K562 (cell line): Measurements from ENCODE around the gene SRSF1. TPM values are rescaled to one million over a fixed set of nuclear protein-coding genes. Genes with fewer than 3 reads are reported as not detected.

Source experiments
- BMI1 ChIP-seq: fragments of 150-350 bp; IDR thresholded peaks from 2 replicates; pipeline ENCODE4 v1.6.1; 2014; ENCODE audit warnings: low read length
- CCNT2 ChIP-seq: IDR thresholded peaks from 2 replicates; pipeline ENCODE4 v1.6.1; 2011; ENCODE audit warnings: borderline replicate concordance, low read depth, mild to moderate bottlenecking, moderate library complexity, mixed read lengths, low read length; ENCODE audit not compliant: insufficient read length; ENCODE audit errors: extremely low read depth
- CHD1 ChIP-seq: fragments of 200-600 bp; sonication (generic); IDR thresholded peaks from one replicate; pipeline ENCODE4 v1.6.1; 2012; ENCODE audit warnings: mild to moderate bottlenecking, moderate library complexity, low read length, inconsistent platforms
- FOXK2 ChIP-seq, 2 experiments: fragments of 450-650 bp; IDR thresholded peaks in 1 of 2; conservative IDR thresholded peaks in 1 of 2; 2 replicates each; pipeline ENCODE4 v1.6.1; 2016; ENCODE audit warnings: low read depth in 2 of 2, mild to moderate bottlenecking in 1 of 2
- HNRNPUL1 ChIP-seq: fragments of 200-400 bp; formaldehyde crosslinking; IDR thresholded peaks from 2 replicates; pipeline ENCODE4 v1.6.1; 2017; ENCODE audit warnings: low read length
- MED1 ChIP-seq: sonication (generic); formaldehyde crosslinking; IDR thresholded peaks from 2 replicates; pipeline ENCODE4 v1.8.1; 2023; ENCODE audit warnings: missing genetic modification reagents, borderline replicate concordance
- NCOR1 ChIP-seq: fragments of 450-650 bp; IDR thresholded peaks from 2 replicates; pipeline ENCODE4 v1.6.1; 2016; ENCODE audit warnings: mild to moderate bottlenecking, moderate library complexity
- PKNOX1 ChIP-seq: fragments of 450-650 bp; IDR thresholded peaks from 2 replicates; pipeline ENCODE4 v1.6.1; 2016
- POLR2B ChIP-seq: fragments of 450-650 bp; IDR thresholded peaks from 2 replicates; pipeline ENCODE4 v1.6.1; 2018; ENCODE audit warnings: low read depth; ENCODE audit not compliant: partially characterized antibody
- SNRNP70 ChIP-seq: fragments of 200-400 bp; formaldehyde crosslinking; optimal IDR thresholded peaks from 2 replicates; pipeline ENCODE3; 2017; ENCODE audit warnings: low read depth, low read length
- SUPT5H ChIP-seq: fragments of 450-650 bp; IDR thresholded peaks from 2 replicates; pipeline ENCODE4 v1.6.1; 2016
- ZNF143 ChIP-seq: sonication (generic); formaldehyde crosslinking; IDR thresholded peaks from 2 replicates; pipeline ENCODE4 v1.9.0; 2022; ENCODE audit warnings: mild to moderate bottlenecking, missing genetic modification reagents
- ZNF318 ChIP-seq, 2 experiments: fragments of 450-650 bp; IDR thresholded peaks; 2 replicates each; pipeline ENCODE4 v1.6.1; 2016; ENCODE audit warnings: mild to moderate bottlenecking in 2 of 2, borderline replicate concordance in 1 of 2, low read depth in 1 of 2, moderate library complexity in 1 of 2
- polyA plus RNA-seq, 8 experiments: library from polyadenylated mRNA; depleted of rRNA in 4 of 8; stranded (reverse) in 5 of 8; unstranded in 3 of 8; fragments of >200 nt; fragmentation: Nextera tagmentation in 2 of 8; fragmentation: Illumina TruSeq in 1 of 8; extraction: Ambion mirVana in 2 of 8; extraction: Trizol in 1 of 8; gene quantifications; 2 replicates each; pipeline versions ENCODE4 v1.2.1 to v1.2.3, GENCODE V29; 2011 to 2014; ENCODE audit warnings: inconsistent platforms in 1 of 8, missing spikeins in 1 of 8
- total RNA-seq, 7 experiments: library from RNA; depleted of rRNA in 6 of 7; stranded (reverse); fragments of >200 nt in 6 of 7; fragmentation: Illumina TruSeq in 2 of 7; extraction: Trizol in 2 of 7; gene quantifications; 2 replicates each; pipeline versions ENCODE4 v1.2.1 to v1.2.3, GENCODE V29; 2011 to 2021; ENCODE audit warnings: low replicate concordance in 1 of 7
- TF ChIP-seq, protein P1 (sequence below): fragments of 200-800 bp; sonication (Bioruptor generic); IDR thresholded peaks from 2 replicates; pipeline ENCODE4 v1.6.1; 2017; ENCODE audit warnings: missing genetic modification characterization, missing compliant biosample characterization

Gene SRSF1
- total and polyA plus RNA-seq, 9 of the 15 experiments (the other 6 are each of a cell fraction or from before 2014, with no cell fraction given), result 77.8 to 559 (median 442) TPM

- TF ChIP-seq ZNF318 (IDR thresholded peaks at IDR 0.05; ENCODE audit: borderline replicate concordance in 1 of 2, low read depth in 1 of 2) (no peak), PKNOX1 (no peak), BMI1 (no peak), CCNT2 (peak; percentile 16), MED1 (CRISPR knock-in tag) (no peak), CHD1 (no peak), NCOR1 (peak; percentile 18; the same call in 1 of the 2 replicates), FOXK2 (conservative IDR thresholded peaks at IDR 0.05 in 1 of 2, IDR thresholded peaks at IDR 0.05 in 1 of 2; ENCODE audit: low read depth in 2 of 2) (no peak), SUPT5H (no peak), POLR2B (no peak), SNRNP70 (no peak), ZNF143 (CRISPR knock-in tag) (no peak), HNRNPUL1 (no peak)
- TF ChIP-seq, protein P1, sequence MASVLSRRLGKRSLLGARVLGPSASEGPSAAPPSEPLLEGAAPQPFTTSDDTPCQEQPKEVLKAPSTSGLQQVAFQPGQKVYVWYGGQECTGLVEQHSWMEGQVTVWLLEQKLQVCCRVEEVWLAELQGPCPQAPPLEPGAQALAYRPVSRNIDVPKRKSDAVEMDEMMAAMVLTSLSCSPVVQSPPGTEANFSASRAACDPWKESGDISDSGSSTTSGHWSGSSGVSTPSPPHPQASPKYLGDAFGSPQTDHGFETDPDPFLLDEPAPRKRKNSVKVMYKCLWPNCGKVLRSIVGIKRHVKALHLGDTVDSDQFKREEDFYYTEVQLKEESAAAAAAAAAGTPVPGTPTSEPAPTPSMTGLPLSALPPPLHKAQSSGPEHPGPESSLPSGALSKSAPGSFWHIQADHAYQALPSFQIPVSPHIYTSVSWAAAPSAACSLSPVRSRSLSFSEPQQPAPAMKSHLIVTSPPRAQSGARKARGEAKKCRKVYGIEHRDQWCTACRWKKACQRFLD (CRISPR knock-in tag), result no peak
These were observed 19.3 kb downstream of the SRSF1 start, which contains the start of gene VEZF1 (continued) for GRCh38 chr17:57987581-57988300.
